Mucosa of stomach (tissue), 1 donor: ENCODE measurements around the gene CHSY1.
A peak's percentile ranks its signal among the peaks of the same experiment; 100 is the strongest.

ENCODE experiments used
- H3K27me3 ChIP-seq: one replicate; pipeline ENCODE4 v1.7.0; 2013; ENCODE audit warnings: mild to moderate bottlenecking, low read length; ENCODE audit not compliant: control insufficient read depth, insufficient read depth
- H3K36me3 ChIP-seq: one replicate; pipeline ENCODE4 v1.7.0; 2013; ENCODE audit warnings: low read length; ENCODE audit not compliant: control insufficient read depth, insufficient read depth
- H3K4me1 ChIP-seq: one replicate; pipeline ENCODE4 v1.7.0; 2013; ENCODE audit warnings: mild to moderate bottlenecking, low read length; ENCODE audit not compliant: control insufficient read depth, insufficient read depth
- H3K4me3 ChIP-seq: one replicate; pipeline ENCODE4 v1.7.0; 2013; ENCODE audit warnings: low read length
- H3K9ac ChIP-seq: one replicate; pipeline ENCODE4 v1.7.0; 2013; ENCODE audit warnings: mild to moderate bottlenecking, low read length, moderate library complexity
- H3K9me3 ChIP-seq: one replicate; pipeline ENCODE4 v1.7.0; 2013; ENCODE audit warnings: mild to moderate bottlenecking, low read length, moderate library complexity; ENCODE audit not compliant: control insufficient read depth
- donor health status: Pancreatic carcinoma.

The CHSY1 gene

DNA sequence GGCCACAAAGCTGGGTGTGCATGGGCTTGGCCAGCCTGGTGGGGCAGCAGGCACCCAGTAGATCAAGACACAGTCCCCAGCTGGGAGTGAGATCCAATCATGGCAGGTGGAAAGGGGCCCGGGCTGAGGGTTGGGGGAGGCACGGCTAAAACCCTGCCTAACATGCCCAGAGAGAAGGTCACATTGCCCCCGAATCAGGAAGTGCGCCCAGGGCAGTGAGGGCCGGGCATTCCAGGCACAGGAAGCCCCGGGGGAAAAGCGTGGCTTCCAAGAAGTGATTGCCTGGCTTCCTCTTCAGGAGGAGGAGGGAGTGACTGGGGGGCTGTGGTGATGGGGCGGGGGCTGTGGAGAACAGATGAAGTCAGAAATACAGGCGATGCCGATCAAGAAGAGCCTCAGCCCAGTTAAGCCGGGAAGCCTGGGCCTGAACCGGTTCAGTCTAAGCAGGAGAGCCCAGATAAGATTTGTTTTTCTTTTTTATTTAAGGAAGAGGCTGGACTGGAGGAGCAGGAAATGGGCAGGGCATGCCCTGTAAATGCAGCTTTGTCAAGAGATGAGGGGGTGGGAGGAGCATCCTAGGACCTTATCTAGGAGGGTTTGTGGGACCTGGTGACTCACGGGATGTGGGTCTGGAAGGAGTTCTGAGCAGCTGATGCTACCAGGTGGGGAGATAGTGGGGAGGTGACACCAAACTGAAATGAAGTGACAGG lies 83.9 kb downstream of the CHSY1 start:
- Histone ChIP-seq H3K27me3 (no peaks in the 10 kb centered on the region), H3K4me3 (peak overlapping the region; percentile 14), H3K9me3 (peaks cover 5% of the 10 kb centered on the region), H3K36me3 (no peaks in the 10 kb centered on the region), H3K9ac (peak overlapping the region; percentile 56), H3K4me1 (peaks cover 15% of the 10 kb centered on the region)

DNA sequence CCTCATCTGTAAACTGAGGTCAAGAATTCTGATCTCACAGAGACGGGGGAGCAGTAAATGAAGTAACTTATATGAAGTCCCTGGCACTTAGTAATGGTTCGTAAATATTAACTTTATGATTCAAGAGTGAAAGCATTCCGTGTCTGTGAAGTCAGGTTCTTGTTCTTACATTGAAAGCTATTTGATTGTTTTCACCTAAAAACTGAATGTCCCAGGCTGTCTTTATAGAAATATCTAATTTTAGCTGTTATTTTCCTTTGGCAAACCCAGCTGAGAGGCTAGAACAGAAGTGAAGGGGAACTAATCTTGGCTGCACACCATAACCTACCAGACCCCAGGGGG lies 84.5 kb downstream of the CHSY1 start:
- Histone ChIP-seq H3K9ac (peak overlapping the region; percentile 56), H3K9me3 (peaks cover 5% of the 10 kb centered on the region), H3K36me3 (no peaks in the 10 kb centered on the region), H3K4me1 (peaks cover 15% of the 10 kb centered on the region), H3K4me3 (no peak overlapping the region), H3K27me3 (no peaks in the 10 kb centered on the region)

DNA sequence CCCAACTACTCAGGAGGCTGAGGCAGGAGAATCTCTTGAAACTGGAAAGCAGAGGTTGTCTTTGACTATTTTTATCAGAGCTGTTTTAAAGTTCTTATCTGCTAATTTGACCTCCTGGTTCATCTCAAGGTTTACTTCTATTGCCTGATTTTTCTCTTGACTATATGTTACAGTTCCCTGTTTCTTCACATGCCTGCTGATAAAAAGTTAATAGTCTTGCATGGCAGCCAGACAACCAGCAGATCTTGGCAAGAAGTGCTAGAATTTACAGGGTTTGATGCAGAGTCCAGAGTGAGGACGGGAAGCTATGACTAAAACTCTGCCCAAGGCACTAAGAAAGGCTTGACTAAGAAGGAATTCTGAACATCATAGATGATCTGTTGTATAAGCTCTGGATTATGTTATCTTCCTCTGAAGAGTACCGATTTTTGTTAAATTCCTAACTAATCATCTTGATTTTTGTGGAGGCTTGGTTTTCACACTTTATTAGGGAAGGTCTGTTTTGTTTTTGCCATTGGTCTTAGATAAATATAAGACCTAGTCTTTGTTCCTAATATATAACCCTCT lies 85.9 kb downstream of the CHSY1 start:
- Histone ChIP-seq H3K27me3 (no peaks in the 10 kb centered on the region), H3K36me3 (no peaks in the 10 kb centered on the region), H3K9ac (no peak overlapping the region), H3K9me3 (peaks cover 5% of the 10 kb centered on the region), H3K4me3 (no peak overlapping the region), H3K4me1 (peaks cover 15% of the 10 kb centered on the region)

DNA sequence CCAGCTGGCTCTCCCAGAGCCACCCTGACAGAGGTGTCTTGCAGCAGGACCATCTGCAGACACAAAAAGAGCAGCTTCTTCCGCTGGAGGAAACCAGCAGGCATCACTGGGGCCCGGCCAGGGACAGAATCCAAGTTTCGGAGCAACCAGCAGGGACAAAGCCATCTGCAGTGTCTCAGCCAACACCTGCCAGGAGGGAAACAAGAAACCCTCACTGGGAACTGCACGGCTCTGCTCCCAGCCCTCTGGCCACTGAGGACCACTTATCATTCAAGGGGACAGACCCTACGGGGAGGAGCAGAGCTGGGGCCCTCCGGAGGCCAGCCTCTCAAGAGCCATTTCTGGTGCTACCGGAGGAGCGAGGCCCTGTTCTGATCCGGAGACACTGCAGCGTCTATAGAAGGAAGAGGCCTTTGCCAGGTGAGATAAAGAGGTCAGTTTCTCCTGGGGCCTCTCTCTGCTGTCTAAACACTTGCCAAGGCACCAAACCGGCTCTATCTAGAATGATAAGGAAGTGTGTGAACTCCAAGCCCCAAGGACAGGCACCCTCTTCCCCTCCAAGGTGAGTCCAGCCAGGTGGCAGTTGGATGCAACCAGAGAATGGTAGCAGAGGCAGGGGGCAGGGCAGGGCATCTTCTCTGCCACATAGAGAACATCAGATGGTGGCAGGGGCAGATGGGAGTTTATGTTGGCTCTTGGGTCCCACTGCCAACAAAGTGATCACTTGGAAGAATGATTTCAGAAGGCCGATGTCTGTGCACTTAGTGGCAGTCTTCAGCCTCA lies 89.0 kb downstream of the CHSY1 start:
- Histone ChIP-seq H3K36me3 (no peaks in the 10 kb centered on the region), H3K9ac (no peak overlapping the region), H3K4me1 (peaks cover 9% of the 10 kb centered on the region), H3K9me3 (peaks cover 5% of the 10 kb centered on the region), H3K27me3 (no peaks in the 10 kb centered on the region), H3K4me3 (no peak overlapping the region)

DNA sequence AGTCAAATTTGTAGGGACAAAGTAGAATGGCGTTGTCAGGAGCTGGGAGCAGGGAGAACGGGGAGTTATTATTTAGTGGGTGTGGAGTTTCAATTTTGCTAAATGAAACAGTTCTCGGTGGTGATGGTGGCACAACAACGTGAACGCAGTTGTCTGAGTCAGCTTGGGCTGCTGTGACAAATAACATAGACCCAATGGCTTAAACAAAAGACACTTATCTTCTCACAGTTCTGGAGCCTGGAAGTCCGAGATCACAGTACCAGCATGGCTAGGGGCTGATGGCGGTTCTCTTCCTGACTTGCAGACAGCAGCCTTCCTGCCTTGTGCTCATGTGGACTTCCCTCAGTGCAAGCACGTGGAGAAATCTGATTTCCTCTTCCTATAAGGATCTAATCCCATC lies 90.2 kb downstream of the CHSY1 start:
- no peak overlapping the region for H3K9ac ChIP-seq
- H3K36me3 ChIP-seq, result no peaks in the 10 kb centered on the region
- no peaks in the 10 kb centered on the region for H3K4me1 ChIP-seq
- H3K27me3 ChIP-seq, result no peaks in the 10 kb centered on the region
- peaks cover 5% of the 10 kb centered on the region for H3K9me3 ChIP-seq
- no peak overlapping the region for H3K4me3 ChIP-seq

DNA sequence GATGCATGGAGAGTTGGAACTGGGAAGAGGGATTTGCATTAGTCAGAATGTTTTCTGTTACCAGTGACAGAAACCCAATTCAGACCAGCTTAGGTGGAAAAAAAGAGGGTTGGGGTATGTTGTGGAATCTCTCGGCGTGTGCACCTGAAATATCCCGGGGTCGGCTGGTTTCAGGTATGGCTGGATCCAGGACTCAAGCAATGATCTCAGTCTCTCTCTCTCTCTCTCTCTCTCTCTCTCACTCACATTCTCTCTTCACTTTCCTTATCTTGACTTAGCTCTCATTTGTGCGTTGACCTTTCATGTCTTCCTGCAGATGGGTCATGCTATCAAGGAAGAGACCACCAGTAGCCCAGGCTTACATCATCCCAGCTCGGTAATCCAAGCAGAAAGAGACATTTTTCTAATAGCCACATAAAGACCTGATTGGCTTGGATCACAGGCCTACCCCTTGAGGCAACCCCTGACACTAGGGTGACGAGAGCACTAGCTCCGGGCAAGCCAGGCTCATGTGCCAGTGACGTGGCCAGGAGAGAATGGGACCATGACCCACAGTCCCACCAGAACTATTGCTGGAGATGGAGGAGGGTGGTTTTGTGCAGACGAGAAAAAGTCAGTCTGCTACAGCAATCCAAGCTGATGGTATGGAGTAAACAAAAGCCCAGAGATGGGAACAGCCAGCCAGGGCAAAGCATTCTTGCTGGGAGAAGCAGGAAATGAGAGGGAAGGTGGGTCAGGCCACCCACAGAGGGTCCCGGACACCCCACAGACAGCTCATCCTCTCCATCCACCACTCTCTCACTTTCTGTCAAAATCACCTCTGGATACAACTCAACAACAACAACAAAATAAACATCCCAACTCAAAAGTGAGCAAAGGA lies 91.7 kb downstream of the CHSY1 start:
- Histone ChIP-seq H3K36me3 (no peaks in the 10 kb centered on the region), H3K9me3 (no peaks in the 10 kb centered on the region), H3K4me3 (no peak overlapping the region), H3K9ac (no peak overlapping the region), H3K27me3 (no peaks in the 10 kb centered on the region), H3K4me1 (no peaks in the 10 kb centered on the region)

DNA sequence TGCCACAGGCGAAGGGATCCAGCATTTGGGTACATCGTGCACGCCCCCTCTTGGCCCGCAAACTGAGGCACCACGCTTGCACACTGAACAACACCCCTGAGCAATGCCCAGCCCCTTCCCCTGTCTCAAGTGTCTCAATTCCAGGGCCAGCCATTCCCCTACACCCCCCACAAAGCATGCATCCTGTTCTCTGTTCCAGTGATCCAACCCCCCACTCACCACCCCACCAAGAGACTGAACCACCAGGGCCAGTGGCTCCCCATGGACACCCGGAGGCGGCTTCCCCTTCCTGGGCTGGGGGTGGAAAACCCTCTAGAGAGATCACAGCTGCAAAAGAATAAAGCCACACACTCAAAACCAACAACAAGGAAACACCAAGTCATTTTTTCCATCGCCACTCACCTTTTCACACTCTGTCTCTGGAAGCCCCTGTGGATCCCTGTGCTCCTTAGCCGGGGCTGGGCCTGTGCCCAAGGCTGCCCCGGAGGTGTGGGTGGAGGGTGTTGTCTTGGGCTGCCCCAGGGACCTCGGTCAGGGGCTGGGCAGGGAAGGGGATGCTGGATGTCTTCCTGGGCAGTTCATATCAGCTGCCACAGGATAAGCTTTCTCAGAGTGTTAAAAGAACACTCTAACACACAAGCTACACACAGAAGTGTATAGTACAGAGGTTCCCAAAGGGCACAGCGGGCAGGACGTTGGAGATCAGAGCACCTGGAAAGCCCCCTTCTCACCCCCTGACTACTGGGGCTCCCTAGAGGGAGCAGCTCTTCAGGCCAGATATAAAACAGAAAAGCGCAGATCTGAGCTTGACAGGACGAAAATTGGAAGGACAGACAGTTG lies 92.5 kb downstream of the CHSY1 start:
- no peak overlapping the region for H3K9ac ChIP-seq
- no peaks in the 10 kb centered on the region for H3K4me1 ChIP-seq
- no peaks in the 10 kb centered on the region for H3K27me3 ChIP-seq
- no peaks in the 10 kb centered on the region for H3K9me3 ChIP-seq
- no peak overlapping the region for H3K4me3 ChIP-seq
- H3K36me3 ChIP-seq, result no peaks in the 10 kb centered on the region

DNA sequence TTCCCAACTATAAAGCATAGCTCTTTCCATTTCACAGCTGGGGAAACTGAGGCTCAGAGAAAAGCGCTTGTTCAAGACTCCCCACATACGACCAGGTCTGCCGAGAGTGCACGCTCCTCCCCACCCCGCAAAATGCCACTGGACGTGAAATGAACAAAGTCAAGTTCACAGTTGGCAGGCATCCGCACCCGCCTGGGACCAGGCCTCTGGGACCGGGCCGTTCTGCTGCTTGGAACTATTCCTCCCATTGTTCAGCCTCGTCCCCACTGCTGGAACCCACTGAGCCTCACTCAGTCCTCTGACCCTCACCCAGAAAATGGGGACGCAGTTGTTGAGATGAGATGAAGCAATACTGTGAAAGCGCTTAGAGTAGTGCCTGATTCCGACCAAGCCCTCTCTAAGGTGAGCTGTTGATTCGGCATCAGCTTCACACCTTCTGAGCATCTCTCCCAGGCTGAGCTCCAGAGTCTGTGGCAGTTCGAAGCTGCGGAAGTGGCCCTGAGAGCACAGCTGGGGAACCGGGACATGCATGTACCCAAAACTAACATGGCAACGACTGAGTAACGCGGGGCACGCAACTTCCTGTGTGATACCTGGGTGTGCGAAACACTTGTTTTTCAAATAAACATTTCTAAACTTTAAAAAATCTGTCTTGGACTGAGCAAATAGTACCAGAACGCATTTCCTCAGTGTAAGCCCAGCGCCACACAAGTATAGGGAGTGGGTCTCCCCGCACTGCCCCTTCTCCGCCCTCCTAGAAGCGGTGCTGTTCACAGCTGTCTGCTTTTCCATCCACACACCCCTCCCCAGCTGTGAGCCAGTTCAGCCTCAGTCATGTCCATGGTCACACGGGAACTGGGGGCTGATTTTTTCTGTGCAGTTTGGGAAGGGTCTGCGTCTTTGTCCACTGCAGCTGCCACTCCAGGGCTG lies 93.4 kb downstream of the CHSY1 start:
- no peak overlapping the region for H3K9ac ChIP-seq
- no peaks in the 10 kb centered on the region for H3K4me1 ChIP-seq
- no peaks in the 10 kb centered on the region for H3K9me3 ChIP-seq
- H3K36me3 ChIP-seq, result no peaks in the 10 kb centered on the region
- no peaks in the 10 kb centered on the region for H3K27me3 ChIP-seq
- no peak overlapping the region for H3K4me3 ChIP-seq

DNA sequence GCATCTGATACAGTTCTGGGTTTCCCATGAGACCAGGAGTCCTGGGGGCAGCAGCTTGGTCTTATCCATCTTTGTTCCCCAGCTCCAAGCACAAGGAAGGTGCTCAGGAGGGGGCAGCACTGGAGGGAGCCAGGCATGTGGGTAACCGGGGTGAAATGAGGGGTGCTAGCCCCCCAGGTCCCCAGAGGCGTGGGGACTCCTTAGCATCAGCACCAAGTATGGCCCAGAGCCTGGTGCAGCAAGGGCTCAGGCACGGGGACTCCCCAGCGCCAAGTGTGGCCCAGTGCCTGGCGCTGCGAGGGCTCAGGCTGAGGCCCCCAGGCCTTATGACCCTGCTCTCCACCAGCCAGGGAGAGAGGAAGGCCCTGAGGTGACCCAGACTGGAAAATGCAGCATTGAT lies 94.1 kb downstream of the CHSY1 start:
- no peak overlapping the region for H3K4me3 ChIP-seq
- no peaks in the 10 kb centered on the region for H3K27me3 ChIP-seq
- H3K36me3 ChIP-seq, result no peaks in the 10 kb centered on the region
- H3K9ac ChIP-seq, result no peak overlapping the region
- no peaks in the 10 kb centered on the region for H3K4me1 ChIP-seq
- no peaks in the 10 kb centered on the region for H3K9me3 ChIP-seq

DNA sequence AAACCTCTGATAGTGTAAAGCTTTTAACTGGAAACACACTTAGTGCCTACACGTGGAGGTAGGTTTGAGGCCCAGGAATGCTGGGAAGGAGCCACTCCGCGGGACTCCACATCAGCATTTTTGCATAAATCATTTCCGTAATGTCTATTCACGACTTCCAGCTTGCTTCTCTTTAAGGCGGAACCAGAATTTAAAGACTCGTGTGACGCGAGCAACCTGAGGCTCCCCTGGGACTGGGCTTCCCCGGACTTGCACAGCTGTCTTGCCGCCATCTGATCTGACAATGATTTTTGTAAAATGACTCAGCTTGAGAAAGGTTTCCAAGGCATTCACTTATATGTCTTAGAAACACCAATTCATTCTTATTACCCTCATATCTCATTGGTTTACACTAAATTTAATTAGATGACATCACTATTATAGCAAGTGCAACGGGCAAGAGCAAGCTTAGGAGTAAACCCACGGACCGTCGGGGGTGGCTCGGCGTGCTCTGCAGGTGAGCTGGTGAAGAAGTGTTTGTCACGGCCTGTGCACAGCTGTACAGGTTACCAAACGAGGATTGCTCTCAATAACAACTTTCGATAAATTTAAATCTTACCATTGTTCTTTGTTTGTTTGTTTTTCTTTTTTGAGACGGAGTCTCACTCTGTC lies 95.2 kb downstream of the CHSY1 start:
- H3K9me3 ChIP-seq, result no peaks in the 10 kb centered on the region
- H3K9ac ChIP-seq, result no peak overlapping the region
- H3K27me3 ChIP-seq, result no peaks in the 10 kb centered on the region
- no peak overlapping the region for H3K4me3 ChIP-seq
- no peaks in the 10 kb centered on the region for H3K36me3 ChIP-seq
- no peaks in the 10 kb centered on the region for H3K4me1 ChIP-seq
